Lower leg skin (tissue), 3 donors: ENCODE measurements around the gene SMOC2.

Experiments
- CTCF ChIP-seq, 3 donors: fragments of 450-650 bp; IDR thresholded peaks; one replicate each; pipeline ENCODE4 v1.5.1; 2016; ENCODE audit warnings: antibody characterized with exemption in 3 of 3, mild to moderate bottlenecking in 3 of 3, moderate library complexity in 2 of 3
- POLR2A ChIP-seq, 2 donors: fragments of 450-650 bp; IDR thresholded peaks; one replicate each; pipeline ENCODE4 v1.6.1; 2016 to 2017; ENCODE audit warnings: antibody characterized with exemption in 2 of 2, mild to moderate bottlenecking in 1 of 2, moderate library complexity in 1 of 2

DNA sequence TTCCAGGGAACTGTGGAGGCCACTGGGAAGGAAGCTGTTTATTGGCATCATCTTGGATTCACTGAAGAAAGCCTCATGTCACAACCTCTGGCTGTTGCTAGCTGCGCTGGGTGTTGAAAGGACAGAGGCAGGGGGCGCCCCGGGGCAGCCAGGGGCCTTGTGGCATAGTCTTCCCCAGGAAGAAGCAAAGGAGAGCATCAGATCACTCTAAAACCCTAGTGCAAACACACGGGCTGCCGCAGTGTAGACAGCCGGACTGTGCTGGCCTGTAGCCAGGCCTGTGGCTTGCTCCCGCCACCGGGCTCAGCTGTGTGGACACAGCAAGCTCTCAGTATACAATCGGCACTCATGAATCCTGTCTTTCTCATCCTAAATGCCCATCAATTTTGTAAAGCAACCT, 23.8 kb upstream of the SMOC2 start:
- TF ChIP-seq POLR2A (IDR thresholded peaks at IDR 0.05), result no peak
- TF ChIP-seq CTCF (IDR thresholded peaks at IDR 0.05), result no peak
